Adrenal gland (tissue), 12 donors: ENCODE data around the gene TMEM100. TPM values are rescaled to one million over a fixed set of nuclear protein-coding genes. Genes with fewer than 3 reads are reported as not detected.

Experiments
- DNase-seq, 7 donors: peaks; one replicate each; pipeline ENCODE4 v3.0.0-alpha.2; 2019 to 2020
- H3K27ac ChIP-seq, 5 donors: fragments of 200-600 bp; sonication (generic) in 4 of 5; 1 replicate in 3 of 5; 2 replicates in 2 of 5; pipeline versions ENCODE4 v1.5.1 to v1.8.0; 2016 to 2020; ENCODE audit warnings: mild to moderate bottlenecking in 1 of 5
- H3K27me3 ChIP-seq: fragments of 200-600 bp; 2 replicates; pipeline ENCODE4 v1.8.0; 2021
- H3K36me3 ChIP-seq, 2 donors: fragments of 200-600 bp; replicated peaks in 1 of 2; 1 replicate in 1 of 2; 2 replicates in 1 of 2; pipeline versions ENCODE4 v1.5.1 to v1.8.0; 2018 to 2022
- H3K4me1 ChIP-seq, 2 donors: fragments of 200-600 bp; replicated peaks in 1 of 2; 1 replicate in 1 of 2; 2 replicates in 1 of 2; pipeline versions ENCODE4 v1.5.1 to v1.8.0; 2018 to 2021
- H3K4me3 ChIP-seq, 4 donors: fragments of 200-600 bp; sonication (generic) in 3 of 4; one replicate each; pipeline ENCODE4 v1.5.1; 2016 to 2018
- H3K9me3 ChIP-seq, 3 donors: fragments of 200-600 bp; sonication (generic) in 1 of 3; replicated peaks in 1 of 3; 1 replicate in 2 of 3; 2 replicates in 1 of 3; pipeline versions ENCODE4 v1.5.1 to v1.8.0; 2016 to 2021
- POLR2A ChIP-seq, 2 donors: fragments of 450-650 bp; IDR thresholded peaks; one replicate each; pipeline ENCODE4 v1.6.1; 2017; ENCODE audit warnings: antibody characterized with exemption in 2 of 2, mild to moderate bottlenecking in 2 of 2, moderate library complexity in 1 of 2
- WGBS, 4 donors: extraction: QIAGEN DNeasy Blood & Tissue Kit in 2 of 4; methylation state at CpG; one replicate each; pipeline versions ENCODE4 v1.1.5 to v1.1.7; 2013 to 2017; 5-methylcytosine and 5-hydroxymethylcytosine counted together
- intact Hi-C, 2 donors: fragments of 100-400 bp; cut with DNase I; formaldehyde crosslinking; loops; one replicate each; pipeline versions ENCODE4 v1.14.1 to v1.15.0; 2022 to 2023
- polyA plus RNA-seq, 3 donors: library from polyadenylated mRNA; stranded (reverse); fragments of 200-250 nt in 2 of 3; fragments of 350-450 nt in 1 of 3; fragmentation: Illumina TruSeq in 1 of 3; extraction: RNeasy Lipid Tissue Mini Kit (QIAGEN cat#74804) in 1 of 3; gene quantifications; one replicate each; pipeline ENCODE4 v1.2.3, GENCODE V29; 2013 to 2014
- total RNA-seq, 9 donors: library from RNA; depleted of rRNA in 4 of 9; stranded (reverse); fragments of >200 nt in 4 of 9; fragments of 120-200 nt in 1 of 9; fragmentation: NEBNext Ultra II Directional in 1 of 9; extraction: Animal tissue kit (Norgen Biotek cat#: 25700) in 1 of 9; gene quantifications; one replicate each; pipeline versions ENCODE4 v1.1.0 to v1.2.4, GENCODE V29; 2013 to 2023
- TF ChIP-seq, protein P1 (sequence below), 6 experiments: fragments of 450-650 bp in 4 of 6; fragments of 200-600 bp in 2 of 6; sonication (generic) in 1 of 6; IDR thresholded peaks; 1 replicate in 5 of 6; 2 replicates in 1 of 6; pipeline versions ENCODE4 v1.5.1 to v1.8.0; 2016 to 2021; ENCODE audit warnings: antibody characterized with exemption in 6 of 6, mild to moderate bottlenecking in 2 of 6, moderate library complexity in 1 of 6
- donor health status: healthy with polysubstance abuse.
- donor health status: Bipolar disorder and iron deficiency.
- donor health status: DM: yes; HTN: yes; CAD: no.
- donor health status: DM: no; HTN: no; CAD: no.
- donor health status: DM: no; HTN: no; CAD: no.
- donor health status: DM: yes; HTN: yes; CAD: no.

TMEM100 gene
- total and polyA plus RNA-seq, 12 donors: 1.3 to 11.5 (median 2.6) TPM

DNA sequence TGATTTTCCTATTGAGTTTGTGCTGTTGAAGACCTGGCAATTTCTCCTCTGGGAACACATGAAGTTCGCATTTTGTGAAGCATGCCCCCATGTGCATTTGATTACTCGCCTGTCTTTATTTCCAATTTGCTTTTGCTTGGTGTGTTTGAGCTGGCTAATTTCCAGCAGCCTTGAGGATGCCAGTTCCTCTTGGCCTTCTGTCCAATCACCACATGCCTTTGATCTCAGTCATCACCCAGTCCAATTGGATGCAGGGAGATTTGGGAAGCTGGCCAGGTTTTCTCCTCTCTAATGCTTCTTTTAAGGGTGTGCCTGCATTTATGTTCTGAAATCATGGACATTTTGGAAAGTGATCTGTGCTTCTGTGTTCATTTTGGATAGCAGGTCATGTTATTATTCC, 3.8 kb upstream of the TMEM100 start:
- DNase-seq: peak; percentile 39 to 85 (median 80)
- intact Hi-C loops: no loop called here
- TF ChIP-seq, protein P1, sequence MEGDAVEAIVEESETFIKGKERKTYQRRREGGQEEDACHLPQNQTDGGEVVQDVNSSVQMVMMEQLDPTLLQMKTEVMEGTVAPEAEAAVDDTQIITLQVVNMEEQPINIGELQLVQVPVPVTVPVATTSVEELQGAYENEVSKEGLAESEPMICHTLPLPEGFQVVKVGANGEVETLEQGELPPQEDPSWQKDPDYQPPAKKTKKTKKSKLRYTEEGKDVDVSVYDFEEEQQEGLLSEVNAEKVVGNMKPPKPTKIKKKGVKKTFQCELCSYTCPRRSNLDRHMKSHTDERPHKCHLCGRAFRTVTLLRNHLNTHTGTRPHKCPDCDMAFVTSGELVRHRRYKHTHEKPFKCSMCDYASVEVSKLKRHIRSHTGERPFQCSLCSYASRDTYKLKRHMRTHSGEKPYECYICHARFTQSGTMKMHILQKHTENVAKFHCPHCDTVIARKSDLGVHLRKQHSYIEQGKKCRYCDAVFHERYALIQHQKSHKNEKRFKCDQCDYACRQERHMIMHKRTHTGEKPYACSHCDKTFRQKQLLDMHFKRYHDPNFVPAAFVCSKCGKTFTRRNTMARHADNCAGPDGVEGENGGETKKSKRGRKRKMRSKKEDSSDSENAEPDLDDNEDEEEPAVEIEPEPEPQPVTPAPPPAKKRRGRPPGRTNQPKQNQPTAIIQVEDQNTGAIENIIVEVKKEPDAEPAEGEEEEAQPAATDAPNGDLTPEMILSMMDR (IDR thresholded peaks at IDR 0.05): no peak
- TF ChIP-seq POLR2A (IDR thresholded peaks at IDR 0.05): no peak
- no peaks in the 10 kb centered on the region for H3K36me3 ChIP-seq
- H3K4me3 ChIP-seq: no peak overlapping the region
- WGBS, 4 donors: 35 to 48% (median 37%) methylated on average over 2 of the region's 2 CpGs
- H3K9me3 ChIP-seq: no peaks in the 10 kb centered on the region
- H3K27me3 ChIP-seq: no peaks in the 10 kb centered on the region
- peaks cover 8 to 22% of the 10 kb centered on the region in 2 donors for H3K4me1 ChIP-seq
- no peak overlapping the region for H3K27ac ChIP-seq

DNA sequence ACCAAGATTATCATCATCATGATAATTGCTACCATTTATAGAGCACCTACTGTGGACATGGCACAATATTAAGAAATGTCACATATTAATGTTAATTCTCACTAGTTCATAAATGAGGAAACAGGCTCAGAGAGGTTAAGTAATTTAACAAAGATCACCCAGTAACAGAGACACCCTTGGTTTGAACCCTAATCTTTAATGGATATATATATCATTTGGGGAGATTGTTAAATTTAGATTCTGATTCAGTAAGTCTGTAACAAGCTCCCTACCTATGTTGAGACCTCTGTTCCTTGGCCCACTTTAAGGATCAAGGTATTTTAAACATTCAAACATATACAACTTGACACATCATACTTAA, 804 bp upstream of the TMEM100 start:
- H3K4me3 ChIP-seq: no peak overlapping the region
- no peak for DNase-seq
- peaks cover 8 to 14% of the 10 kb centered on the region in 2 donors for H3K4me1 ChIP-seq
- intact Hi-C loops: loop anchor here in 1 of 2 donors (5.0 kb wide), 1 partner anchor 44 kb away; no protein-coding TSS in a partner anchor
- no peaks in the 10 kb centered on the region for H3K36me3 ChIP-seq
- H3K9me3 ChIP-seq: no peaks in the 10 kb centered on the region
- peak overlapping the region in 2 of 5 donors; percentile 68 for H3K27ac ChIP-seq
- no peaks in the 10 kb centered on the region for H3K27me3 ChIP-seq
- TF ChIP-seq, protein P1 (IDR thresholded peaks at IDR 0.05): no peak
- no peak for TF ChIP-seq POLR2A (IDR thresholded peaks at IDR 0.05)

DNA sequence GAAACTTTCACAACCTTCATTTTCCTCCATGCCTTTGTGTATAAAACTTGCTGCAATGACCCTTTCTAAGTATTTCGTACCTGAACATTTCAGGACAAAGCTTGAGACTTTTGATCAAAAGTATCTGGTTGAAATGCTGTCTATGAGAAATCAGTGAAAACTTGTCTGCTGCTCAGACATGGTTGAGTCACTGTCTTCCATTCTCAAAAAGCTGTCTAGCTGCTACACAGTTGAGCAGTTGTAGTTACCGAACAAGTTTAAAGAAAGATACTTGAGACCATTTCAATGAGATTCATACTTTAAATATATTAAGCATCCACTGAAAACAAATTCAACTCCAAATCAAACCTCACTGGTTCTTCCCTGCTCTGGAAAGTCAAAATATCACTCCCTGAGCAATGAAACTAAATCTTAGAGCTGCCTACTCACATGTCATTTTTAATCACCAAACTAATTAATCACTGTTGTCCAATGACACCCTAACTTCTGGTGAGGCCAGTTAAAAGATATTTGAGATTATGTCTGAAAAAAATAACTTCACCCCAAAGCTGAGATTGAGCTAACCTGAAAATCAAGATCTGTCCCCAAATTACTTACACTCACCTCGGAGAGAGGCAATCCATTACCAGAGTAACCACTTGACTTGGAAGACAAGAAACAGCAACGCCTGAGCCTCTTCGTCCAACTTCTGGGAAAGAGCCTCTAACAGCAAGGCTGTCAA, 488 bp downstream of the TMEM100 start:
- TF ChIP-seq, protein P1 (IDR thresholded peaks at IDR 0.05): no peak
- no peak for TF ChIP-seq POLR2A (IDR thresholded peaks at IDR 0.05)
- no peak for DNase-seq
- Histone ChIP-seq H3K27ac (peak overlapping the region in 4 of 5 donors; percentile 6 to 68 (median 54)), H3K27me3 (no peaks in the 10 kb centered on the region), H3K36me3 (no peaks in the 10 kb centered on the region), H3K9me3 (no peaks in the 10 kb centered on the region), H3K4me3 (peak overlapping the region in 1 of 4 donors; percentile 12), H3K4me1 (peaks cover 8 to 13% of the 10 kb centered on the region in 2 donors)
- intact Hi-C loops: loop anchor here in 1 of 2 donors (5.0 kb wide), 1 partner anchor 45 kb away; no protein-coding TSS in a partner anchor
- 38 to 51% (median 48%) methylated on average over 5 of the region's 5 CpGs for WGBS, 4 donors

DNA sequence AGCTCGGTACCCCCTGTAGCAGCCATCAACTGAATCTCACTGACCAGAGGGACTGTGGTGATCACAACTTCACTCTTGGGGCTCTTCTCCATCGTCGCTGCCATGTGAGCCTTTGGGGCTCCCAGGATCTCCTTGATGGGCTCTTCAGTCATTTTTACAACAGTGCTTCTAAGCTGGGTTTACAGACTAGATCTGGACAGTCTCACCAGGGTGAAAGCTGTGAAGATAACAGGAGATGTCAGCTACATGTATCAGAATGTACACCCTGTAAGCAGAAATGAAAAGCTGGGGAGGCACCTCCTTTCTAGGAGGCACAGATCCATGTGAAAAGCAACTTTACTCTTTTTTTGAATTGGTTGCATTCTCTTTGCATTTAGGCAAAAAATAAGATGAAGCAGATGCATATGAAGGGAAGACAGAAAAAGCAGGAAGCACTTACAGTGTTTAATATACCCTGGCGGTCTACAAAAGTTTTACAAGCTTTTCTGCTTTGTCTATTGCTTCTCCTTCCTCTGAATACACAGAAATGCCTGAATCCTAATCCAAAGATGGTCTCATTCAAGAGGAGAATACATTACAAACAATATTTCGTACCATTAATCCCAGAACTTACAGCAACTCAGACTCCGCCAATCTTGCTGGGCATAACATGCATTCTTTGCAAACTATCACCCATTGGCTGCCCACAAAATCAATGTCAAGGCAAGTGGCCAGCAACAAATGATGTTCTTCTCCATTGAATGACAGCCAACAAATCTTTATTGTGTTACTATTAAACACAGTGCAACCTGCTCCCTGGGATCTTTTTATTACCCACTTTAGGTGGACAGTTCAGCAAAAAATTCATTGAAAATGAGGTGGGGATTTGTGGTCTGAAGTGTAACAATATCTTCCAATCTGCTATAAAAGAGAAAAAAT, 1.5 kb downstream of the TMEM100 start:
- Histone ChIP-seq H3K36me3 (no peaks in the 10 kb centered on the region), H3K27ac (no peak overlapping the region), H3K27me3 (no peaks in the 10 kb centered on the region), H3K9me3 (no peaks in the 10 kb centered on the region), H3K4me3 (no peak overlapping the region), H3K4me1 (peaks cover 0 to 3% of the 10 kb centered on the region in 2 donors)
- intact Hi-C loops: loop anchor here in 1 of 2 donors (5.0 kb wide), 1 partner anchor 46 kb away; no protein-coding TSS in a partner anchor
- TF ChIP-seq, protein P1 (IDR thresholded peaks at IDR 0.05): no peak
- no peak for TF ChIP-seq POLR2A (IDR thresholded peaks at IDR 0.05)
- no peak for DNase-seq
- WGBS, 4 donors: 78 to 96% (median 93%) methylated on average over 6 of the region's 6 CpGs
